Ecto neural progenitor cell (in vitro differentiated cells): ENCODE measurements around the gene TMEM39A.

ENCODE experiments used
- DNase-seq: peaks from one replicate; pipeline ENCODE4 v3.0.0-alpha.2; 2018; ENCODE audit warnings: low spot score

The TMEM39A gene

GRCh38 chr3:119400466-119400865, 62.9 kb downstream of the TMEM39A start:
- no peak for DNase-seq

GRCh38 chr3:119396870-119397269, 66.5 kb downstream of the TMEM39A start:
- no peak for DNase-seq

GRCh38 chr3:119395923-119396358, 67.5 kb downstream of the TMEM39A start:
- no peak for DNase-seq

GRCh38 chr3:119388577-119388976, 74.8 kb downstream of the TMEM39A start:
- DNase-seq = no peak

- DNase-seq = no peak
Measured at GRCh38 chr3:119382134-119382533, 81.3 kb downstream of the TMEM39A start.

GRCh38 chr3:119380697-119381096, 82.7 kb downstream of the TMEM39A start:
- no peak for DNase-seq
